ENCODE data around the gene TTC7B.

Gene TTC7B

GRCh38 chr14:90613453-90613852 is 202.8 kb downstream of the TTC7B start:
- no peak for DNase-seq

GRCh38 chr14:90612801-90613200 is 203.4 kb downstream of the TTC7B start:
- no peak for DNase-seq

- DNase-seq = no peak
Measured at GRCh38 chr14:90611936-90612335, 204.3 kb downstream of the TTC7B start.

GRCh38 chr14:90611501-90611900 is 204.7 kb downstream of the TTC7B start:
- no peak for DNase-seq

- no peak for DNase-seq
Measured at GRCh38 chr14:90610346-90611040, 205.7 kb downstream of the TTC7B start.

- DNase-seq = no peak
Measured at GRCh38 chr14:90609376-90609775, 206.9 kb downstream of the TTC7B start.

GRCh38 chr14:90608929-90609341 is 207.3 kb downstream of the TTC7B start:
- no peak for DNase-seq

GRCh38 chr14:90608281-90608680 is 207.9 kb downstream of the TTC7B start:
- no peak for DNase-seq

- DNase-seq = no peak
Measured at GRCh38 chr14:90607141-90607540, 209.1 kb downstream of the TTC7B start.

- no peak for DNase-seq
Measured at GRCh38 chr14:90606434-90606833, 209.8 kb downstream of the TTC7B start.

- no peak for DNase-seq
Measured at GRCh38 chr14:90605430-90605829, 210.8 kb downstream of the TTC7B start.

GRCh38 chr14:90604356-90604755 is 211.9 kb downstream of the TTC7B start:
- peak; percentile 21 for DNase-seq

GRCh38 chr14:90603841-90604240 is 212.4 kb downstream of the TTC7B start:
- DNase-seq = no peak

- no peak for DNase-seq
Measured at GRCh38 chr14:90603336-90603735, 212.9 kb downstream of the TTC7B start.

- no peak for DNase-seq
Measured at GRCh38 chr14:90602088-90602687, 214.0 kb downstream of the TTC7B start.

GRCh38 chr14:90601563-90601962 is 214.7 kb downstream of the TTC7B start:
- no peak for DNase-seq

- DNase-seq = no peak
Measured at GRCh38 chr14:90600619-90601018, 215.6 kb downstream of the TTC7B start.

GRCh38 chr14:90599748-90600507 is 216.3 kb downstream of the TTC7B start:
- DNase-seq = peak; percentile 42

- no peak for DNase-seq
Measured at GRCh38 chr14:90599339-90599738, 216.9 kb downstream of the TTC7B start.

- no peak for DNase-seq
Measured at GRCh38 chr14:90597961-90598360, 218.3 kb downstream of the TTC7B start.

GRCh38 chr14:90596733-90597132 is 219.5 kb downstream of the TTC7B start:
- no peak for DNase-seq

- DNase-seq = no peak
Measured at GRCh38 chr14:90593254-90594040, 222.8 kb downstream of the TTC7B start.

GRCh38 chr14:90592655-90593054 is 223.6 kb downstream of the TTC7B start:
- DNase-seq = no peak
